ENCODE results near the gene SLC22A9.

DNA sequence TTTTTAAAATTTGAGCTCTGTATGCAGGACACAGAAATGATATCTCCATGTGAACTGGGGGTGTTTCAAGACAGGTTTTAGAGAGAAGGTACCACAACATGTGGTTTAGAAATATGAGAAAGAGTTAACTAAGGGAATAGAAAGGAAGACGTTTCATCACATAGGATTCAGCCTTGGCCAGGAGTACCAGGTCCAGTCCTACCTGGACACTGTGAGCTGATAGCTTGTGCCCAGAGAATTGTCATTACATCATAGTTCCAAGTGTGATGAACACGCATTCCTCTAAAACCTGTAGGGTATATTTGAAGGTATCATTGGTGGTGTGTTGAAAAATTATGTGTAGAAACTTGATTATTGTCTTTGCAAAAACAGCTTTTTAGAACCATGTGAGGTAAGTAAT, 1.8 kb downstream of the SLC22A9 start:
- TF ChIP-seq, protein P1, sequence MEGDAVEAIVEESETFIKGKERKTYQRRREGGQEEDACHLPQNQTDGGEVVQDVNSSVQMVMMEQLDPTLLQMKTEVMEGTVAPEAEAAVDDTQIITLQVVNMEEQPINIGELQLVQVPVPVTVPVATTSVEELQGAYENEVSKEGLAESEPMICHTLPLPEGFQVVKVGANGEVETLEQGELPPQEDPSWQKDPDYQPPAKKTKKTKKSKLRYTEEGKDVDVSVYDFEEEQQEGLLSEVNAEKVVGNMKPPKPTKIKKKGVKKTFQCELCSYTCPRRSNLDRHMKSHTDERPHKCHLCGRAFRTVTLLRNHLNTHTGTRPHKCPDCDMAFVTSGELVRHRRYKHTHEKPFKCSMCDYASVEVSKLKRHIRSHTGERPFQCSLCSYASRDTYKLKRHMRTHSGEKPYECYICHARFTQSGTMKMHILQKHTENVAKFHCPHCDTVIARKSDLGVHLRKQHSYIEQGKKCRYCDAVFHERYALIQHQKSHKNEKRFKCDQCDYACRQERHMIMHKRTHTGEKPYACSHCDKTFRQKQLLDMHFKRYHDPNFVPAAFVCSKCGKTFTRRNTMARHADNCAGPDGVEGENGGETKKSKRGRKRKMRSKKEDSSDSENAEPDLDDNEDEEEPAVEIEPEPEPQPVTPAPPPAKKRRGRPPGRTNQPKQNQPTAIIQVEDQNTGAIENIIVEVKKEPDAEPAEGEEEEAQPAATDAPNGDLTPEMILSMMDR (conservative IDR thresholded peaks at IDR 0.05 in 1 of 2, IDR thresholded peaks at IDR 0.05 in 1 of 2; ENCODE audit: extremely low read depth in 1 of 2, insufficient read depth in 1 of 2, low read depth in 1 of 2, low read length in 2 of 2), result no peak
- no peak for TF ChIP-seq EZH2 (IDR thresholded peaks at IDR 0.05; ENCODE audit: borderline replicate concordance, low read length)

Data from mammary epithelial cell (primary cell).